ENCODE results near the gene KEL. TPM values are rescaled to one million over a fixed set of nuclear protein-coding genes. Genes with fewer than 3 reads are reported as not detected.
A peak's percentile ranks its signal among the peaks of the same experiment; 100 is the strongest.

Gene KEL
- total and polyA plus RNA-seq, 2 donors (not counting 3 experiments of a cell fraction or from before 2014, with no cell fraction given): 0.30 to 1.2 TPM

GRCh38 chr7:143002106-143002505 lies 39.9 kb upstream of the KEL start:
- no peak overlapping the region for H3K4me2 ChIP-seq (ENCODE audit: insufficient read depth, low read length)
- H3K27ac ChIP-seq (ENCODE audit: insufficient read depth, low read depth, low read length): no peak overlapping the region
- peaks cover 15 to 18% of the 10 kb centered on the region in 2 experiments for H3K27me3 ChIP-seq (ENCODE audit: control insufficient read depth in 2 of 2, insufficient read depth in 2 of 2, low read length in 2 of 2)
- DNase-seq (ENCODE audit: low read depth, low spot score): peak; percentile 26
- no peak overlapping the region for H3K4me3 ChIP-seq (replicated peaks in 1 of 3; ENCODE audit: insufficient read depth in 1 of 3, low read depth in 1 of 3, low read length in 3 of 3)
- no peaks in the 10 kb centered on the region for H3K79me2 ChIP-seq (ENCODE audit: control insufficient read depth, insufficient read depth, low read length)
- POLR2A ChIA-PET: no interaction called here
- TF ChIP-seq GATA2 (IDR thresholded peaks at IDR 0.05; ENCODE audit: insufficient read depth, insufficient read length, low read depth, low read length) (no peak), EZH2 (IDR thresholded peaks at IDR 0.05; ENCODE audit: borderline replicate concordance, low read depth, low read length, severe bottlenecking) (no peak), POLR2A (IDR thresholded peaks at IDR 0.05; ENCODE audit: low read depth, low read length) (no peak), MAX (IDR thresholded peaks at IDR 0.05; ENCODE audit: insufficient read depth, insufficient read length) (no peak)
- TF ChIP-seq, protein P1, sequence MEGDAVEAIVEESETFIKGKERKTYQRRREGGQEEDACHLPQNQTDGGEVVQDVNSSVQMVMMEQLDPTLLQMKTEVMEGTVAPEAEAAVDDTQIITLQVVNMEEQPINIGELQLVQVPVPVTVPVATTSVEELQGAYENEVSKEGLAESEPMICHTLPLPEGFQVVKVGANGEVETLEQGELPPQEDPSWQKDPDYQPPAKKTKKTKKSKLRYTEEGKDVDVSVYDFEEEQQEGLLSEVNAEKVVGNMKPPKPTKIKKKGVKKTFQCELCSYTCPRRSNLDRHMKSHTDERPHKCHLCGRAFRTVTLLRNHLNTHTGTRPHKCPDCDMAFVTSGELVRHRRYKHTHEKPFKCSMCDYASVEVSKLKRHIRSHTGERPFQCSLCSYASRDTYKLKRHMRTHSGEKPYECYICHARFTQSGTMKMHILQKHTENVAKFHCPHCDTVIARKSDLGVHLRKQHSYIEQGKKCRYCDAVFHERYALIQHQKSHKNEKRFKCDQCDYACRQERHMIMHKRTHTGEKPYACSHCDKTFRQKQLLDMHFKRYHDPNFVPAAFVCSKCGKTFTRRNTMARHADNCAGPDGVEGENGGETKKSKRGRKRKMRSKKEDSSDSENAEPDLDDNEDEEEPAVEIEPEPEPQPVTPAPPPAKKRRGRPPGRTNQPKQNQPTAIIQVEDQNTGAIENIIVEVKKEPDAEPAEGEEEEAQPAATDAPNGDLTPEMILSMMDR (IDR thresholded peaks at IDR 0.05; ENCODE audit: extremely low read depth in 1 of 2, insufficient read depth in 1 of 2, low read depth in 1 of 2, low read length in 2 of 2): peak in 1 of 2 donors; percentile 15
- H3K36me3 ChIP-seq (ENCODE audit: control insufficient read depth in 2 of 2, extremely low read depth in 1 of 2, insufficient read depth in 2 of 2, low read length in 2 of 2): no peaks in the 10 kb centered on the region
- no peaks in the 10 kb centered on the region for H3K9me3 ChIP-seq (replicated peaks; ENCODE audit: control insufficient read depth, insufficient read depth, low read length)
- H4K20me1 ChIP-seq (replicated peaks; ENCODE audit: control insufficient read depth, extremely low read depth, insufficient read depth, low read length): no peaks in the 10 kb centered on the region
- no peak overlapping the region for H3K9ac ChIP-seq (replicated peaks; ENCODE audit: extremely low read depth, insufficient read depth, low read length)
- intact Hi-C loops (cut with micrococcal nuclease) (no loop called here), dilution Hi-C loops (cut with MboI; ENCODE audit: extremely low pct_ligation_motif_present, low sequenced_read_pairs) (loop anchor here (25.0 kb wide), 1 partner anchor 210 kb away; the partner anchor contains the start of gene TAS2R40)
- H2AFZ ChIP-seq (ENCODE audit: low read depth, low read length): no peak overlapping the region
- no TSS peak for BruUV-seq (replicated peaks)
- peaks cover 3% of the 10 kb centered on the region for H3K4me1 ChIP-seq (ENCODE audit: control insufficient read depth, extremely low read depth, insufficient read depth, low read length)
- CTCF ChIA-PET: interaction anchor here (0.7 to 26.4 kb wide), 17 partner anchors 10 to 524 kb away, joined by 3 to 967 read pairs (median 27); partner anchors contain the start of genes EPHB6 and TAS2R40
- FAIRE-seq: no peak
- no peaks in the 10 kb centered on the region for H3K9me1 ChIP-seq (replicated peaks; ENCODE audit: control insufficient read depth, extremely low read depth, insufficient read depth, low read length)
